Loucy (cell line): ENCODE measurements around the gene PLPP2.

Experiments used
- H2AFZ ChIP-seq: fragments of 200-600 bp; sonication (generic); 2 replicates; pipeline ENCODE4 v1.6.0; 2016; ENCODE audit warnings: antibody characterized with exemption, mild to moderate bottlenecking, low read length, moderate library complexity
- H3F3A ChIP-seq: fragments of 200-600 bp; 2 replicates; pipeline ENCODE4 v1.6.0; 2016; ENCODE audit warnings: antibody characterized with exemption, low read depth, mild to moderate bottlenecking
- H3K27me3 ChIP-seq: fragments of 200-600 bp; sonication (generic); 2 replicates; pipeline ENCODE4 v1.6.1; 2014; ENCODE audit warnings: low read length, mild to moderate bottlenecking; ENCODE audit not compliant: insufficient read depth, poor library complexity, severe bottlenecking
- H3K36me3 ChIP-seq: fragments of 200-600 bp; sonication (generic); 2 replicates; pipeline ENCODE4 v1.6.1; 2016; ENCODE audit warnings: low read length; ENCODE audit not compliant: insufficient read depth
- H3K4me1 ChIP-seq: fragments of 200-600 bp; sonication (generic); 2 replicates; pipeline ENCODE4 v1.5.1; 2014; ENCODE audit warnings: low read length, mild to moderate bottlenecking; ENCODE audit not compliant: insufficient read depth, poor library complexity, severe bottlenecking
- H3K4me2 ChIP-seq: fragments of 200-600 bp; sonication (generic); 2 replicates; pipeline ENCODE4 v1.6.0; 2014; ENCODE audit warnings: antibody characterized with exemption, low read length, low read depth, mild to moderate bottlenecking; ENCODE audit not compliant: poor library complexity, severe bottlenecking
- H3K4me3 ChIP-seq: fragments of 200-600 bp; sonication (generic); 2 replicates; pipeline ENCODE4 v1.5.1; 2014; ENCODE audit warnings: low read length, mild to moderate bottlenecking, mixed read lengths; ENCODE audit not compliant: poor library complexity, severe bottlenecking
- H3K79me2 ChIP-seq: fragments of 200-600 bp; sonication (generic); 2 replicates; pipeline ENCODE4 v1.6.1; 2014; ENCODE audit warnings: low read length; ENCODE audit not compliant: insufficient read depth
- H3K9ac ChIP-seq: fragments of 200-600 bp; sonication (generic); 2 replicates; pipeline ENCODE4 v1.6.0; 2014; ENCODE audit warnings: mild to moderate bottlenecking, low read depth, low read length, moderate library complexity; ENCODE audit not compliant: poor library complexity, severe bottlenecking
- H3K9me2 ChIP-seq: fragments of 200-600 bp; sonication (generic); replicated peaks from 2 replicates; pipeline ENCODE4 v1.6.1; 2016; ENCODE audit warnings: low read depth, low read length, mixed read lengths
- H3K9me3 ChIP-seq: fragments of 200-600 bp; sonication (generic); 2 replicates; pipeline ENCODE4 v1.6.1; 2014; ENCODE audit warnings: mild to moderate bottlenecking, antibody characterized with exemption, low read length, low read depth; ENCODE audit not compliant: insufficient read depth
- H4K20me1 ChIP-seq: fragments of 200-600 bp; sonication (generic); 2 replicates; pipeline ENCODE4 v1.6.0; 2014; ENCODE audit warnings: antibody characterized with exemption, low read length, mild to moderate bottlenecking; ENCODE audit not compliant: insufficient read depth, poor library complexity, severe bottlenecking
- EZH2phosphoT487 ChIP-seq: fragments of 200-600 bp; IDR thresholded peaks from 2 replicates; pipeline ENCODE4 v1.6.1; 2018; ENCODE audit warnings: antibody characterized with exemption, mild to moderate bottlenecking, moderate library complexity, borderline replicate concordance
- TF ChIP-seq, protein P1 (sequence below): fragments of 200-600 bp; sonication (generic); conservative IDR thresholded peaks from 2 replicates; pipeline ENCODE4 v1.5.1; 2014; ENCODE audit warnings: mild to moderate bottlenecking, antibody characterized with exemption, low read length

Gene PLPP2

DNA sequence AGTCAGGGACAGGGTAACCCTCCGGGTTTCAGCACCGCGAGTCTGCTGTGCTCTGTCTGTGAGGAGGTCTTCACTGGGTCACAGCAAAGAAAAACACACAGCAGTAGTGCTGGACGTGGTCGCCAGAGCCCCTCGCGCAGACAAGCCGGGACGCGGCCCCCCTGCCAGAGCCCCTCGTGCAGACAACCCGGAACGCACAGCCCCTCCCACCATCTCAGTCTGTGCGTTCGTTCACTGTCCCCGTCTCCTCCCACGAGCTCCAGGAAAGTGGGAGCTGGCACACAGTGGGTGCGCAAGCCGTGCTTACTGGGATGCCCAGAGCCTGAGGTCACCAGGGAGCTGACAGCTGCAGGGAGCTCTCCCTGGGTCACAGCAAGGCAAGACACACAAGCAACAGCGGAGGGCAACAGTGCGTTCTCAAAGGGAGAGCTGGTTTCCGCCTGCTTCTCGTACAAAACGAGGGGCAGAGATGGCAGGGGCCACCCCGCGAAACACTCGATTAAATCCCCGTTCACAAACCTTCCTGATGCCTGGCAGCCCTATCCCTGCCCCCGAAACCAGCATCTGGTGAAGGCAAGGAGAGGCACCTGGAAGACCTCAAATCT is 3.2 kb upstream of the PLPP2 start:
- Histone ChIP-seq H3K79me2 (no peaks in the 10 kb centered on the region), H3F3A (no peaks in the 10 kb centered on the region), H2AFZ (no peak overlapping the region), H3K9ac (no peak overlapping the region), H3K9me3 (no peaks in the 10 kb centered on the region), H3K4me2 (no peak overlapping the region), H3K4me1 (no peaks in the 10 kb centered on the region), H3K4me3 (no peak overlapping the region), H3K36me3 (no peaks in the 10 kb centered on the region), H3K27me3 (no peaks in the 10 kb centered on the region), H4K20me1 (no peaks in the 10 kb centered on the region), H3K9me2 (no peaks in the 10 kb centered on the region)
- TF ChIP-seq EZH2phosphoT487, result no peak
- TF ChIP-seq, protein P1, sequence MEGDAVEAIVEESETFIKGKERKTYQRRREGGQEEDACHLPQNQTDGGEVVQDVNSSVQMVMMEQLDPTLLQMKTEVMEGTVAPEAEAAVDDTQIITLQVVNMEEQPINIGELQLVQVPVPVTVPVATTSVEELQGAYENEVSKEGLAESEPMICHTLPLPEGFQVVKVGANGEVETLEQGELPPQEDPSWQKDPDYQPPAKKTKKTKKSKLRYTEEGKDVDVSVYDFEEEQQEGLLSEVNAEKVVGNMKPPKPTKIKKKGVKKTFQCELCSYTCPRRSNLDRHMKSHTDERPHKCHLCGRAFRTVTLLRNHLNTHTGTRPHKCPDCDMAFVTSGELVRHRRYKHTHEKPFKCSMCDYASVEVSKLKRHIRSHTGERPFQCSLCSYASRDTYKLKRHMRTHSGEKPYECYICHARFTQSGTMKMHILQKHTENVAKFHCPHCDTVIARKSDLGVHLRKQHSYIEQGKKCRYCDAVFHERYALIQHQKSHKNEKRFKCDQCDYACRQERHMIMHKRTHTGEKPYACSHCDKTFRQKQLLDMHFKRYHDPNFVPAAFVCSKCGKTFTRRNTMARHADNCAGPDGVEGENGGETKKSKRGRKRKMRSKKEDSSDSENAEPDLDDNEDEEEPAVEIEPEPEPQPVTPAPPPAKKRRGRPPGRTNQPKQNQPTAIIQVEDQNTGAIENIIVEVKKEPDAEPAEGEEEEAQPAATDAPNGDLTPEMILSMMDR, result no peak

DNA sequence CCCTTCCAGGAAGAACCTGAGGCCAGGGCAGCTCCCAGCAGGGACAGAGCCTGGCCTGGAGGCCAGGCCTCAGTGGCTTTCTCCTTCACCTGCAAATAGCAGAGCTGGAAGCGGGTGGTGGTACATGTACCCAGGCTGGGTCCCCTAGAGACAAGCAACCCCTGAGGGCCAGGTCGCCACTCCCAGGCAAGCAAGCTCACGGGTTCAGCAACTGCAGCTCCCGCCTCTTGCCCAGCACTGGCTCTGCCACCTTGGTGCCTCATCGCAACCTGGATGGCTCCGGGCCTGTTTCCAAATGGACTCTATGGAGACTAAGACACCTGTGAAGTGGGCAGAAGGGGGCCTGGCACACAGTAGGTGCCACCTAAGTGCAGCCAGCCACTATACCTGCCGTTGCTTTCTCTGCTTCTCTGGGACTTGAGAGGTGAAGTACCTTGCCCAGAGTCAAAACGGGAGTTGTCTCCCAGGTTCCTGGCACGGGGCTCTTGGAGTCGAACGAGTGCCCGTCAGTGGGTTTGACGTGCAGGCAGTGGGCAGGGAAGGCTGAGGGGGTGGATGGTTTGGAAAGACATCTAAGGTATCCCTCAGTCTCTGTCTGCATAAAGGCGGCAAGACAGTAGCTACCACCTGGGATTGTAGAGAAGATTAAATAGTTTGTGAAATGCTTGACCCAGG is 2.4 kb upstream of the PLPP2 start:
- Histone ChIP-seq H3K4me2 (no peak overlapping the region), H3K4me3 (no peak overlapping the region), H3K79me2 (no peaks in the 10 kb centered on the region), H3K27me3 (no peaks in the 10 kb centered on the region), H3K36me3 (no peaks in the 10 kb centered on the region), H4K20me1 (no peaks in the 10 kb centered on the region), H3K9ac (no peak overlapping the region), H2AFZ (no peak overlapping the region), H3K9me3 (no peaks in the 10 kb centered on the region), H3K9me2 (no peaks in the 10 kb centered on the region), H3F3A (no peaks in the 10 kb centered on the region), H3K4me1 (no peaks in the 10 kb centered on the region)
- TF ChIP-seq, protein P1, result no peak
- no peak for TF ChIP-seq EZH2phosphoT487

DNA sequence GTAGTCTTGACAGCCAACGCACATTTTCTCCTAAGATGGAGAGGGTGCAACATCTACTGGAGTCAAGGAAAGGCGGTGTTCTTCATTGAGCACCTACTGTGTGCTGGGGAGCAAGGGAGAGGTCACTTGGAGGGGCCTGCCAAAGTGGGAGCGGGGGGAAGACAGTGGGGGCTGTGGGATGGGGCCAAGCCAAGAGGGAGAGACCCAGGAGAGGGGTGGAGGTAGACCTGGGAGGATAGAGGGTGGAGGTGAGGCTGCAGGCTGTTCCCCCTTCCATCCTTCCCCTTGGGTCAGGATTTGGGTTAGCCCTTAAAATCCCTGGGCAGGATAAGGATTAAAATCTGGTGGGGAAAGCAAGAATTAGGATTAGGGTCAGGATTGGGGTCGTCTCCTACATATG is 1.7 kb upstream of the PLPP2 start:
- H3K27me3 ChIP-seq, result no peaks in the 10 kb centered on the region
- no peaks in the 10 kb centered on the region for H3K9me2 ChIP-seq
- no peak for TF ChIP-seq EZH2phosphoT487
- TF ChIP-seq, protein P1, result no peak
- no peak overlapping the region for H3K9ac ChIP-seq
- H3K9me3 ChIP-seq, result no peaks in the 10 kb centered on the region
- no peak overlapping the region for H2AFZ ChIP-seq
- no peaks in the 10 kb centered on the region for H3F3A ChIP-seq
- H3K36me3 ChIP-seq, result no peaks in the 10 kb centered on the region
- H3K4me1 ChIP-seq, result no peaks in the 10 kb centered on the region
- H3K79me2 ChIP-seq, result no peaks in the 10 kb centered on the region
- H3K4me2 ChIP-seq, result no peak overlapping the region
- H4K20me1 ChIP-seq, result no peaks in the 10 kb centered on the region
- no peak overlapping the region for H3K4me3 ChIP-seq
